Ecto neural progenitor cell (in vitro differentiated cells): ENCODE results near the gene METTL15.
"Not testable (repeated sequence)": the region's sequence is repeated elsewhere in the genome, so short reads cannot be mapped to it uniquely, and the experiment has no call there.

Source experiments
- DNase-seq: peaks from one replicate; pipeline ENCODE4 v3.0.0-alpha.2; 2018; ENCODE audit warnings: low spot score

Gene METTL15

GRCh38 chr11:28209906-28210305, 101.7 kb downstream of the METTL15 start:
- no peak for DNase-seq

- not testable (repeated sequence) for DNase-seq
These were observed 113.9 kb downstream of the METTL15 start for GRCh38 chr11:28222063-28222462.

- no peak for DNase-seq
These were observed 115.4 kb downstream of the METTL15 start for GRCh38 chr11:28223577-28223976.

- no peak for DNase-seq
These were observed 115.8 kb downstream of the METTL15 start for GRCh38 chr11:28223994-28224393.

GRCh38 chr11:28227460-28227859, 119.3 kb downstream of the METTL15 start:
- no peak for DNase-seq

GRCh38 chr11:28228196-28228895, 120.2 kb downstream of the METTL15 start:
- DNase-seq: no peak

GRCh38 chr11:28231475-28231874, 123.3 kb downstream of the METTL15 start:
- DNase-seq: no peak

- DNase-seq: no peak
These were observed 124.5 kb downstream of the METTL15 start for GRCh38 chr11:28232649-28233048.

GRCh38 chr11:28241760-28242159, 133.6 kb downstream of the METTL15 start:
- no peak for DNase-seq

- no peak for DNase-seq
These were observed 134.4 kb downstream of the METTL15 start for GRCh38 chr11:28242596-28242995.

GRCh38 chr11:28243061-28243460, 134.9 kb downstream of the METTL15 start:
- no peak for DNase-seq

GRCh38 chr11:28243581-28243980, 135.4 kb downstream of the METTL15 start:
- no peak for DNase-seq

GRCh38 chr11:28245131-28245530, 136.9 kb downstream of the METTL15 start:
- no peak for DNase-seq

GRCh38 chr11:28250192-28250591, 142.0 kb downstream of the METTL15 start:
- DNase-seq: no peak

GRCh38 chr11:28251257-28251656, 143.1 kb downstream of the METTL15 start:
- DNase-seq: no peak

GRCh38 chr11:28257761-28258160, 149.6 kb downstream of the METTL15 start:
- no peak for DNase-seq

GRCh38 chr11:28259177-28259843, 151.1 kb downstream of the METTL15 start:
- no peak for DNase-seq

- no peak for DNase-seq
These were observed 160.7 kb downstream of the METTL15 start for GRCh38 chr11:28268925-28269324.

GRCh38 chr11:28269586-28269985, 161.4 kb downstream of the METTL15 start:
- no peak for DNase-seq

- DNase-seq: not testable (repeated sequence)
These were observed 164.1 kb downstream of the METTL15 start for GRCh38 chr11:28272247-28272646.

- DNase-seq: no peak
These were observed 166.0 kb downstream of the METTL15 start for GRCh38 chr11:28274216-28274615.

- no peak for DNase-seq
These were observed 176.0 kb downstream of the METTL15 start for GRCh38 chr11:28284196-28284595.

GRCh38 chr11:28289444-28289843, 181.3 kb downstream of the METTL15 start:
- DNase-seq: no peak

GRCh38 chr11:28290995-28291394, 182.8 kb downstream of the METTL15 start:
- DNase-seq: not testable (repeated sequence)
